ENCODE measurements around the gene SLC39A3.

SLC39A3 gene

GRCh38 chr19:2768365-2769132 lies 28.7 kb upstream of the SLC39A3 start:
- DNase-seq: no peak

- no peak for DNase-seq
Observed at GRCh38 chr19:2767688-2768087, 27.9 kb upstream of the SLC39A3 start.

GRCh38 chr19:2766594-2767372 lies 27.0 kb upstream of the SLC39A3 start:
- DNase-seq: no peak

DNA sequence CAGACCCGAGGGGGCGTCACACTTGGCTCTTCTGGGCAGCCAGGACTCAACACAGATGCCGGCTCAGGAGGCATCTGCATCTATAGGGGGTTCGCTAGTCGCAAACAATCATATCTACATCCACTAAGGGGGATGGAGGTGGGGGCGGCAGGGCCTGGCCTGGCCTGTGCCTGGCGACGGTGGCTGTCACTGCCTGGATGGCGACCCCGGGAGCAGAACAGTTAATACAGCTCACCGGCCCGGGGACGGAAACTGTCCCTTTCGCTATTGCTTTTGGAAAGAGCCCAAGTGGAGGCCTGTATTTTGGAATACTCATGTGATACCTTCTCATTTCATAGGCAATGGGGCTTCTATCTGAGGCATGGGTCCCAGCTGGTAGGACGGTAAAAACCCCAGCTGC lies 25.6 kb upstream of the SLC39A3 start:
- DNase-seq: no peak

- DNase-seq: no peak
Observed at GRCh38 chr19:2764945-2765344, 25.1 kb upstream of the SLC39A3 start.

GRCh38 chr19:2763687-2764086 lies 23.9 kb upstream of the SLC39A3 start:
- DNase-seq: no peak

DNA sequence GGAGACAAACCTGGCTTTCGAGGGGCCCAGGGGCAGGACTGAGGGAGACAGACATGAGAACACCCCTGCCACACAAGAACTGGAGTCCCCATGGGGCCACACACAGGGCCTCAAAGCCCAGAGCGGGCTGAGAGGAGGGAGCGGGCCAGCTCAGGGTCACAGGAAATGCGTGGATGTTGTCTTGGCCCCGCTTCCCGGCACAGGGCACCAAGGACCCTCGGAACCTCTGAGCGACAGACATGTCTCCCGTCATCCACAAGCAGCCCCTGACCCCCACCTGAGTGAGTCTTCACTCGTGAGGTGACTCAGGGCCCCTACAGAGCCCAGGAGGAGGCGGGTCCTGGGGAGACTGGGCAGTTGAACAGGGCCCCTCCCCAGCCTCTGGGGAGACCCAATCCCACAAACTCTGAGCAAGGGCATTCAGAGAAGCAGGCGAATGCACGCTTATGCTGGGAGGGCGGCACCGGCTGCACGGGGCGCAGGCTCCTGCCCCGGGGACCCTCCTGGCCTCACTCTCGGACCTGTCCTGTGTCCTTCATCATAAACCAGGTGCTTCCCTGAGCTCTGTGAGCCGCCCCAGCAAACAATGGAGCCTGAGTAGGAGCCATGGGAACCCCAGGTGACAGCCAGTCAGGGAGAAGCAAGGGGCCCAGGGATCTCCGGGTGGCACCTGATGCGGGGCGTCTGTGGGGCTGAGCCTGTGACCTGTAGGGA lies 23.1 kb upstream of the SLC39A3 start:
- DNase-seq: no peak

- DNase-seq: no peak
Observed at GRCh38 chr19:2761876-2762782, 22.3 kb upstream of the SLC39A3 start.

DNA sequence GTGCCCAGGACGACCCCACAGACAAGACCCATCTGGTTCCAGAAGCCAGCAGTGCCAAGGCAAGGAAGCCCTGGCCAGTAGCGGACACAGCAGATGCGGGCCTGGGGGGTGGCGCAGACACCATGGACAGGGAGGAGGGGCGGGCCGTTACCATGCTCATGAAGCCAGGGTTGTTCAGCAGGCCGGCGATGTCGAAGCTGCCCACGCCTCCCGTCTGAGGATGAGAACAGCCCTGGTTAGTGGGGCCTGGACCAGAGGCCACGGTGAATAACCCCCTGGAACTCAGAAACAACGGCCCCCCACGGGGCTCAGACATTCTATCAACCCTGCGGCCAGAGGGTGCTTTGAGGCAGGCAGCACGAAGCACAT lies 21.5 kb upstream of the SLC39A3 start:
- no peak for DNase-seq

DNA sequence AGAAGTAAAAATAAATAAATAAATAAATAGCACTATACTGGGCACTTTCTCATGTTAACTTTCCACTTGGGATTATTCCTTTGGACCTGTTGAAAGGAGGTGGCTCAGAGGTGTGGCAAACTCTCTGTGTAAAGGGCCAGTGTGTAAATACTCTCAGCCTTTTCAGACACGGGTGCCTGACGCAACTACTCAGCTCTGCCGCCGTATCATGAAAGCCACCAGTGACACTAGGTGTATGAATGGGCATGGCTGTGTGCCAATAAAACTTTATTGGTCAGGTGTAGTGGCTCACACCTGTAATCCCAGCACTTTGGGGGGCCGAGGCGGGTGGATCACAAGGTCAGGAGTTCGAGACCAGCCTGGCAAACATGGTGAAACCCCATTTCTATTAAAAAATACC lies 20.1 kb upstream of the SLC39A3 start:
- DNase-seq: no peak

GRCh38 chr19:2759362-2759761 lies 19.5 kb upstream of the SLC39A3 start:
- no peak for DNase-seq

GRCh38 chr19:2758601-2759313 lies 18.9 kb upstream of the SLC39A3 start:
- DNase-seq: no peak

GRCh38 chr19:2756921-2757881 lies 17.4 kb upstream of the SLC39A3 start:
- DNase-seq: no peak

- DNase-seq: no peak
Observed at GRCh38 chr19:2756477-2756876, 16.7 kb upstream of the SLC39A3 start.

GRCh38 chr19:2755811-2756210 lies 16.0 kb upstream of the SLC39A3 start:
- no peak for DNase-seq

- no peak for DNase-seq
Observed at GRCh38 chr19:2755448-2755705, 15.6 kb upstream of the SLC39A3 start.

GRCh38 chr19:2754659-2755447 lies 15.0 kb upstream of the SLC39A3 start:
- no peak for DNase-seq

DNA sequence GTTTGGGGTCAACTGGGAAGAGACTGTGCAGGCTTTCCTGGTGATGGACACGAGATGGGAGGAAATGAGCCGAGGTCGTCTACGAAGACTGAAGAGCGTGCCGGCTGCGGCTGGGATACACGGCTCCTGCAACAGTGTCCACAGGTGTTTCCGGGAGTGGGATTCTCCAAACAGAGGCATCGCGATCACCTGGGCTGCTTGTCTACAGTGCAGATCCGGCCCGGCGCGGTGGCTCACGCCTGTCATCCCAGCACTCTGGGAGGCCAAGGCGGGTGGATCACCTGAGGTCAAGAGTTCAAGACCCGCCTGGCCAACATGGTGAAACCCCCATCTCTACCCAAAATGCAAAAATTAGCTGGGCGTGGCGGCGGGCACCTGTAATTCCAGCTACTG lies 11.6 kb upstream of the SLC39A3 start:
- no peak for DNase-seq

GRCh38 chr19:2750808-2751437 lies 11.1 kb upstream of the SLC39A3 start:
- no peak for DNase-seq

GRCh38 chr19:2747349-2747748 lies 7.5 kb upstream of the SLC39A3 start:
- DNase-seq: no peak
